ENCODE results near the gene DNER.

Gene DNER

GRCh38 chr2:229314117-229314516 lies 400.2 kb downstream of the DNER start:
- no peak for DNase-seq

- no peak for DNase-seq
These were observed 400.8 kb downstream of the DNER start for GRCh38 chr2:229313591-229313990.
